Measurements from ENCODE around the gene TPRG1L.
A peak's percentile ranks its signal among the peaks of the same experiment; 100 is the strongest.
"Not testable (repeated sequence)": the region's sequence is repeated elsewhere in the genome, so short reads cannot be mapped to it uniquely, and the experiment has no call there.

The TPRG1L gene
- total RNA-seq = 27.5 to 63.6 reads per million in 2 donors

- DNase-seq = peak; percentile 98
These were observed at the start of gene TPRG1L for GRCh38 chr1:3624200-3625136. TPRG1L (plus strand) TSS chr1:3625015; CDS start chr1:3625073, 58 bp downstream.

DNA sequence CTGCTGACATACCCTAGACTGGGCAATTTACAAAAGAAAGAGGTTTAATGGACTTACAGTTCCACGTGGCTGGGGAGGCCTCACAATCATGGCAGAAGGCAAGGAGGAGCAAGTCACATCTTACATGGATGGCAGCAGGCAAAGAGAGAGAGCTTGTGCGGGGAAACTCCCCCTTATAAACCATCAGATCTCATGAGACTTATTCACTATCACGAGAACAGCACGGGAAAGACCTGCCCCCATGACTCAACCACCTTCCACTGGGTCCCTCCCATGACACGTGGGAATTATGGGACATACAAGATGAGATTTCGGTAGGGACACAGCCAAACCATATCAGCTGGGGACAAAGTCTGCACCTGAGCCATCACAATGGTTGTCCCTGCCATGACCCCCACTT, 49.3 kb upstream of the TPRG1L start:
- DNase-seq = not testable (repeated sequence)

GRCh38 chr1:3575993-3576392, 48.8 kb upstream of the TPRG1L start:
- DNase-seq = no peak

DNA sequence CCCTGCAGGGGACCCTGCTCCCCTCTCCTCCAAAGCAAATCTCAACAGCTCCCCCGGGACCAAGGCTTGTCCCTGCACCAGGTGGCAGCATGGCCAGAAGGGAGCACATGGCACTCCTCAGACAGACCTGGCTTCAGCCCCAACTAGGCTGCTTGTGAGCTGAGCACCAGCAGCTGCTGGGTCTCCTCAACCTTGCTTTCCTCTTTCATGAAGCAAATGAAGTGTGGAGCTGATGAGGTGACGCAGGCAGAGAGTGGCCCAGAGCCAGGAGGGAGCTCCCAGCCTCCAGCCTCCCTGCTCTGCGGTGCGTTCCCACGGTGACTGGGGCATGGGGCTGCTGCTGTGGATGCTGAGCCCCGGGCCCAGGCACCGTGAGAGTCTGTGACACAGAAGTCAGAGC, 47.5 kb upstream of the TPRG1L start:
- DNase-seq = no peak

DNA sequence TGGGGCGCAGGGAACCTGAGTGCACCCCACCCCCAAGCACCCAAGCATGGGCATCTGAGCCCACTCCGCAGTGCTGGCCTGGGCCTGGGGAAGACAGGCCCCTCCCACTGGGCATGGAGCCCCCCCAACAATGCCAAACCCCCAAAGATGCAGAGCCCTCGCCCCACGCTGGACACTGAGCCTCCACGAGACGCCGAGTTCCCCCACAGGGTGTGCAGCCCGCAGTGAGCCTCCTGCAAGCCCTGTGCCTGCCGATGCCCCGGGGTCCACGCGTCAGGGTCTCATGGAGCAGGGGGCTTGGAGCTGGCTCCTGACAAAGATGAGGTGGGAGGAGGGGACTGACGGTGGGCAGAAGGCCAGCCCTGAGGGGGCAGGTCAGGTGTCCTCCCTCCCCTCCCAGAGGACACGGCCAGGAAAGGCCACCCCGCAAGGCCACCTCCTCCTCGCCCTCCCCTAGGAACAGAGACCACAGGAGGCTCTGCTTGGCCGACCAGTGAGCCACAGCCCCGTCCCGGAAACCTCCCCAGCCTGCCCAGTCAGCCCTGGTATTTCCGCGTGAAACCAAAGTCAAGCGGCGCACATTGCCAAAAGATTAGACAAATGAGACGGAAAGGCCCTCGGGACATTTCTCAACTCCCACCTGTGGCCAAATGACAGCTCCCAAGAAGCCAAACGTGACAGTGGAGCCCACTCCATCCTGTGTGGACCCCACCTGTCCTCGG, 46.9 kb upstream of the TPRG1L start:
- no peak for DNase-seq

DNA sequence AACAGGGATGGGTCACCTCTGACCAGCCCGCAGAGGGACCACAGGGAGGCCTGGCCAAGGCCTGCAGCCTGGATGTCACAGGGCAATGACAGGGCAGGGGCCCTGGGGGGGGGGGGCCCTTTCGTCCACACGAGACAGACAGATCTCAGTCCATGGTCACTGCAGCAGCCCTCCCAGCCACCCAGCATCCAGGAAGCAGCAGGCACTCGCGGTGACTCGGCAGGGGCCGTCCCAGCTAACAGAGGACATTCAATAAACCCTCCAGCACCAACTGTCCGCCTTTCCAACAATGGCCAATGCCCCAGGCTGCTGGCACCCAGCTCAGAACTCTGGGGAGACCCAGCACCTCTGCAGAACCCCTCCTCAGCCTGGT, 46.4 kb upstream of the TPRG1L start:
- DNase-seq = no peak

GRCh38 chr1:3578906-3579305, 45.9 kb upstream of the TPRG1L start:
- no peak for DNase-seq

GRCh38 chr1:3579626-3580025, 45.2 kb upstream of the TPRG1L start:
- DNase-seq = no peak

- no peak for DNase-seq
These were observed 44.6 kb upstream of the TPRG1L start for GRCh38 chr1:3580231-3580630.

DNA sequence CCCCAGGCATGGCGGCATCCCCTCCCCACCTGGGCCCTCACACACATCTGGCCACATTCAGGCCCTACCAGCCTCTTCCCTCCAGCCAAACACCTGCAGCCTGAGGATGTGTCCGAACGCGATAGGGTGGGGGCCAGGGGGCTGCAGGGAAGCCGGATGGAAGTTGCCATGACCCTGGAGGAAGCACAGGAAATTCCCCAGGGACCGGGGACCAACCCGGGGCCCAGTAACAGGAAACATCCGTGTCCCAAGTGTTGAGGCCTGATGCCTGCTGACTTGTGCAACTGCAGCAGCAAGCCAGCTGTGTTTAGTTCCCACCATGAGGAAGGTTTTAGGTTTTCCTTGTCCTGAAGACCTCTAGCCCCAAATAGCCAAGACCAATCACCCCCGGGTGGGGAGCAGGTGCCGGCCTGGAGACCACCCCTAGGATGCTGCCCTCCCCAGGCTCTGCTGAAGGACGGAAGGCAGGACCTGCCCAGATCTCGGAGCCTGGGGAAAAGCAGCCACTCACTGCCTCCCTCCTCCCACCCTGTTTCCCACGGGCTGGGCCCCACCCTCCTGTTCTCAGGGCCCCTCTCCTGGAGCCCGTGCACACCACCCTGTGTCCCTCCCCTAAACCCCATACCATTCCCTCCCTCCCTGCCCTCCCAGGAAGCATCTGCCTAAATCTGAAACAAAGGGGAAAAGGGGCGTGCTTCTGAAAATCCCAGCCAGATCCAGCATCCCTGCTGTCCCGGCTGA, 43.3 kb upstream of the TPRG1L start:
- DNase-seq = no peak

GRCh38 chr1:3583751-3584150, 41.1 kb upstream of the TPRG1L start:
- DNase-seq = not testable (repeated sequence)

DNA sequence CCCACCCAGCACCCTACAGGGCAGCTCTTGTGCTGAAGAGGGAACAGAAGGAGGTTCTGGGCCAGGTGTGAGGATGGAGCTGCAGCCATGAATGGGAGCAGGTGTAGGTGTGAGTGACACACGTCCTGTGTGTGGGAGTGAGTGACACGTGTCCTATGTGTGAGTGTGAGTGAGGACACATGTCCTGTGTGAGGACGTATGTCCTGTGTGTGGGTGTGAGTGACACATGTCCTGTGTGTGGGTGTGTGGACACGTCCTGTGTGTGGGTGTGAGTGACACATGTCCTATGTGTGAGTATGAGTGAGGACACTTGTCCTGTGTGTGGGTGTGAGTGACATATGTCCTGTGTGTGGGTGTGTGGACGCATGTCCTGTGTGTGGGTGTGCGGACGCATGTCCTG, 39.9 kb upstream of the TPRG1L start:
- no peak for DNase-seq

GRCh38 chr1:3585353-3585868, 39.4 kb upstream of the TPRG1L start:
- not testable (repeated sequence) for DNase-seq

- DNase-seq = no peak
These were observed 38.8 kb upstream of the TPRG1L start for GRCh38 chr1:3585940-3586568.

GRCh38 chr1:3586986-3587759, 37.6 kb upstream of the TPRG1L start:
- no peak for DNase-seq

- DNase-seq = no peak
These were observed 36.4 kb upstream of the TPRG1L start for GRCh38 chr1:3588395-3588794.

- no peak for DNase-seq
These were observed 34.6 kb upstream of the TPRG1L start for GRCh38 chr1:3590139-3590763.

DNA sequence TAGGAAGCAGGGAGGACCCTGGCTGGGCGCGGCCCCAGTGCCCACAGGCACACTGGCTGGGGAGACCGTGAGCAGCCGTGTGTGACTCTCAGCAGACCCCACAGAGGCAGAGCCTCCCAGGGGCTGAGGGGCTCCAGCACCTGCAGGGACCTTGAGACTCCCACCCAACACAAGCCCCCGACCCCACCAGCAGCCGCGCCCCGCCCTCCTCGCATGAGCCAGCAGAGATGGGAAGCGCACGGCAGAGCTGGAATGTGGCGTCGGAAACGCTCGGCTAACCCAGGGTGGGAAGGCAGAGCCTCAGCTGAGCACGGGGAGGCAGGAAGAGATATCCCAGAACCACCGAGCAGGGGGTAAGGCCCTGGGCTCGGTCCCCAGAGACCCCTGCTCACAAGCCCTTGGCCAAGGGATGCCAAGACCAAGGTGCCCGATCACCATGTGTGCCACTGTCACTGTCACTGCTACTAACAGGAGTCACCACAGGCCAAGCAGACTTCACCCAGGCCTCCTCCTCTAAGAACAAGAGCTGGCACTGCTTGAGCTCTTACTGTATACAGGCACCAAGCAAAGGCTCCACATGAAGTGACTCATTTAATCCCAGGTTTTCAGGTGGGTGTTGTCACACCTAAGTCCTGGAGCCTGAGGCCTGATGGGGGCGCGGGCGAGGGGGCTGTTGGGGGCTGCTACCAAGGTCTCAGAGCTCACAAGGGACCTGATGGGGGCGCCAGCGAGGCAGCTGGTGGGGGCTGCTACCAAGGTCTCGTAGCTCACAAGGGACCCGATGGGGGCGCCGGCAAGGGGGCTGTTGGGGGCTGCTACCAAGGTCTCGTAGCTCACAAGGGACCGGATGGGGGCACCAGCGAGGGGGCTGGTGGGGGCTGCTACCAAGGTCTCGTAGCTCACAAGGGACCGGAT, 33.6 kb upstream of the TPRG1L start:
- no peak for DNase-seq

GRCh38 chr1:3593334-3593733, 31.5 kb upstream of the TPRG1L start:
- no peak for DNase-seq

DNA sequence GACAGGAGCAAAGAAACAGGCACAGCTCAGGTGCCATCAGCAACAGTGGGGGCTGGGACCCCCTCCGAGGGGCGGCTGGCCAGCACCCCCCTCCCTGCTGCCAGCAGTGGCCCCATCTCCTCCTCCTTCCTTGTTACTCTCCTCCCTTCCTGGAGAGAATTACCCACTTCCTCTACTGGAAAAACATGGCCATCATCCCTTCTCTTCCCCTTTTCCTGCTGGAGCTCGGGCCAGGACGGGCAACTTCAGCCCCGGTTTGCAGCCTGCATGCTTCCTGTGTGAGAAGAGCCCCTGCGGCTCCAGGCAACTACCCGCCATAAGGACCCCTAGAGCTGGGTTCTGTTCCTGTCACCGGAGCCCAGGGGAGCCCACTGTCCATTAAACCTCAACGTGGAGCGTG, 31.1 kb upstream of the TPRG1L start:
- DNase-seq = no peak
